HG02852 (cell line): ENCODE measurements around the gene CFAP100.

Experiments used
- ATAC-seq: cut with Tn5 transposase; IDR thresholded peaks from one replicate; pipeline ENCODE4 v1.9.1; 2021; ENCODE audit warnings: mild to moderate bottlenecking, moderate library complexity; ENCODE audit not compliant: unreplicated experiment

Gene CFAP100

GRCh38 chr3:126399351-126399735 lies 4.6 kb downstream of the CFAP100 start:
- ATAC-seq = no peak

- no peak for ATAC-seq
Observed at GRCh38 chr3:126399756-126400155, 5.0 kb downstream of the CFAP100 start.

GRCh38 chr3:126401611-126402160 lies 7.0 kb downstream of the CFAP100 start:
- no peak for ATAC-seq

GRCh38 chr3:126402178-126402577 lies 7.5 kb downstream of the CFAP100 start:
- no peak for ATAC-seq

GRCh38 chr3:126402666-126403302 lies 8.1 kb downstream of the CFAP100 start:
- no peak for ATAC-seq

GRCh38 chr3:126406389-126407296 lies 11.9 kb downstream of the CFAP100 start:
- ATAC-seq = no peak

DNA sequence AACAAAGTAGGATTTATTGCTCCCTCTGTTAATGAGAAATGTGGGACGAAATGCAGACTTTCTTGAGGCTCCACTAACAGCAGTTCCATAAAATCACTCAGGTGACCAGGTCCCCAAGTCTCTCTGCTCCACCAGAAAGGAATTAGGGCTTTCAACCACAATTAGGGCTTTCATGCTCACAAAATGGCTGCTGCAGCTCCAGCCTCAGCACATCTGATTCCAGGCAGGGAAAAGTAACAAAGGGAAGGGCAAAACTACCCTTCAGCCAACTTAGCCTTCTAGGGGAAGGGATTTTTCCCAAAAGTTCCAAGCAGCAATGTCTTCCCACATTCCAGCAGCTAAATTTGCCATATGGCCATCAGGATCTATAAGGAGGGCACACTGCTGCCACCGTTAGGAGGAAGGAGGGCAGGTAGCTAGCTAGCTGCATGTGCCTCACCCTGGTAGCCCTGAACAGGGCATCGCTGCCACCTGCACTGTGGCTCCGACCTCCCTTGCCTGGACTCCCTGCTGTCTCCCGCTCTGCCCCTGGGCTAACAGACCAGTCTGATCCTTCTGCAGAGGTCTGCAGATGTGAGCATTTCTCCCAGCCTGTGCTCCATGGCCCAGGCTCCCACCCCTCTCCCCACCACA lies 12.8 kb downstream of the CFAP100 start:
- ATAC-seq = no peak

GRCh38 chr3:126408099-126408498 lies 13.4 kb downstream of the CFAP100 start:
- no peak for ATAC-seq

DNA sequence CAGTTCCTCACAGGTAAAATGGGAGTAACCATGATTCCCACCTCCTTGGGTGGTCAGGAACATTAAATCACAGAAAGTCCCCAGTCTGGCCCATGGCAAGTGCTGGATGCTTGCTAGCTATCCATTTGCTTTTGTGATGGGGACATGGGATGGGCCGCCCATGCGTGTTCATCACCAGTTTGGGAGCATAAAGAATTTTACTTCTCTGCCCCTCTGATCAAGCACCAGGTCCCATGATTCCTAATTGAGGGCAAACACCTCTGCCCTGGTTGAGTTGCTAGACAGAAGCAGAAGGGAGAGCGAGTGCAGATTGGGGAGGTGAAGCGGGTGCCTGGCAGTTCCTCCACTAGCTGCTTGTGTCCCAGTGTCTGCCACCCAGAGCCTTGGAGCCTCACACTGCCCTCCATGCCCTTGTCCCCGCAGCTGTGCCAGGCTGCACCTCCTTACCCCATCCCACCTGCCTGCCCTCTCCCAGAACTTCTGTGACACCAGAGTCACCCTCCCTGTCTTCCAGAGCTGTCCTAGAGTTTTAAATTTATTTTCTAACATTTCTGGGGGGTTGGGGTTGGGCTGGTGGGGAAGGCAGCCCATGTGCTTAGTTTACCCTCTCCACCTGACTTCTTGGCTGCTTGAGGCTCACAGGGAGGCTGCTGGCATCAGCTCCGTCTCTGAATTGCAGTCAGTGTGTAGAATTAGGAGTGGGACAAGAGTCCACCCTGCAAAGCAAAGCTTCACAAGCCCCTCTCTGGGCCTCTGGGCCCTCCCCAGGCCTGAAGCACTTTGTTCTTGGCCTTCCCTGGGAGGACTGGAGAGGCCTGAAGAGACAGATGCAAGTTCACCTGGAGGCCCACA lies 18.4 kb downstream of the CFAP100 start:
- no peak for ATAC-seq

- no peak for ATAC-seq
Observed at GRCh38 chr3:126413693-126414080, 19.0 kb downstream of the CFAP100 start.

DNA sequence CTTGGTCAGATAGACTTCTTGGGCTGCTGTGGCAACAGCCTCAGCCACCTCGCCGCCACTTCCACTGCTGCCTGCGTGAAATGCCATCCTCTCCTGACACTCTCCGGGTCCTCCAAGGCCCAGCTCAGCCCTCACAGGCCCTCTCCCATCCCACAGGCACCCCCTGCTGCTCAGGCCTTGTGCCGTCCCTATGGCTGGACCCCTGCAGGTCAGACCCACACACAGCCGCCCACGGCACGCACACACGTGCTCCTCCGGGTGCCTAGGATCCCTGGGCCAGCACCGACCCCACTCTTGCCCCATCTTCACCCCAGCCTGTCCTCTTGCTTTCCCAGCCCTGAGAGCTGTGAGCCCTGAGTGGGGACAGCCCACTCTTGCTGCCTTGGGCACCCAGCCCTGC lies 19.7 kb downstream of the CFAP100 start:
- ATAC-seq = no peak

GRCh38 chr3:126414961-126415660 lies 20.4 kb downstream of the CFAP100 start:
- no peak for ATAC-seq

DNA sequence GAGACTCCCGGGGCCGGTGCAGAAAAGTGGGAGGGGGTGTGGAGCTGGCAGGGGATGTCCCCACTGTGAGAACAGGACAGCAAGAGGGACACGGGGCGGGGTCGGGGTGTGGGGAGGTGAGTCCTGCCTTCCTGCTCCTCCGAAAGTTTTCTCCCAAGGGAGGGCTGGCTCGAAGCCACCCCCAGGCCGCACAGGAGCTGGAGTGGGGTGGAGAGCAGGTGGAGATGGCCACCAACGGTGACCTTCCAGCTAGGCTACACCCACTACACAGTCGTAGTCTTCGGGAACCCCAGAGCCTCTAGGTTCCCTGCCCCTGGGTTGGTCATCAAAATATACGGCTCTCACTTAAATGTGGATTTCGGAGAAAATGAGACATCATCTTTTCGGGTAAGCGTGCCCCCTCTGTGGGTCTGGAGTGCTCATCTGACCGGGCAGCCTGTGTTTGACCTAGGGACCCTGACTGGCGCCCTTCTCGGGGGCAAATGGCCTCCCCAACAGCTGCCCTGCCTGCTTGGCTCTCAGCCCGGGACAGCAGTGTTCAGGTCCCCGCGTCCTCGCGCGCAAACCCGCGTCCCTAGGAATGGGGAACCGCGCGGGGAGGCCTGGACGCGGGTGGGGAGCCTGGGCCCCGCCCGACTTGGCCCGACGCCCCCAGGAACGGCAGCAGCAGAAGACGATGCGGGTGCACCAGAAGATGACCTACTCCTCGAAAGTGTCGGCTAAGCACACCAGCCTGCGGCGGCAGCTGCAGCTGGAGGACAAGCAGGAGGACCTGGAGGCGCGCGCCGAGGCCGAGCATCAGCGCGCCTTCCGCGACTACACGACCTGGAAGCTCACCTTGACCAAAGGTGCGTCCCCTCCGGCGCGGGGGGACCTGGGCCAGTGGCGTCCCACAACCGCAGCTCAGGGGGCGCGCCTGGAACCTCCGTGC lies 21.2 kb downstream of the CFAP100 start:
- no peak for ATAC-seq

DNA sequence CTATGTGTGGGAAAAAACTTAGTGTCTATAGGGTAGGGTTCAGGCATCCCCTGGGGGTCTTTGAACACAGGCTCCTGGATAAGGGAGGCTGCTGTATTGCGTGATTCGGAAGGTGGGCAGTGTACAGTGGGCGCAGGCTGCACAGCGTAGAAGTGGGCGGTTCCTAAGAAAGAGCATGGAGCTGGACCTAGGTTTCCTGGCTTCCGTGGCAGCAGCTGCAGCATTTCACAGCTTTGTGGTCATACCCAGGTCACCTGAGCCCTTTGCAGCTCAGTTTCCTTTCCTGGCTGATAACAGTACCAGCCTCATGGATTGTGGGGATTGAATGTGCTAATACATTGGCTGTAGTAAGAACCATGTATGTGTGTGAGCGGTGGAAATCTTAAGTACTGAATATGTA lies 22.2 kb downstream of the CFAP100 start:
- ATAC-seq = no peak

DNA sequence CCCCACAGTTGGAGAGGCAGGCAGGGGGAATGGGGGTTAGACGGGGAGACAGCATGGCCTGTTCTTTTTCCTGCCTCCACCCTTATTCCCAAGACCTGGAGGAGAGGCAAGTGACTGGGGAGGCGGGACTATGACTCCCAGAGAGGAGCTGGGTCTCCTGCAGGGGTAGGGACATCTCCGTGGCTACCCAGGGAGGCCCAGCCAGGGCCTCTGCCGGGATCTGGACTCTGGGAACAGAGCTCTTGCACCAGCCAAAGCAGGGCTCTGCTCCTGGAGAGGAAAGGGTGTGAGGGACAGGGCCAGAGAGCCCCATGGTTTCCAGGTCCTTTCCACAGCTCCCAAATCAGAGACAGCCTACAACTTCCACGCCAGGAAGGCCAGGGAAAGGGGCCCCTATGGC lies 22.8 kb downstream of the CFAP100 start:
- no peak for ATAC-seq

DNA sequence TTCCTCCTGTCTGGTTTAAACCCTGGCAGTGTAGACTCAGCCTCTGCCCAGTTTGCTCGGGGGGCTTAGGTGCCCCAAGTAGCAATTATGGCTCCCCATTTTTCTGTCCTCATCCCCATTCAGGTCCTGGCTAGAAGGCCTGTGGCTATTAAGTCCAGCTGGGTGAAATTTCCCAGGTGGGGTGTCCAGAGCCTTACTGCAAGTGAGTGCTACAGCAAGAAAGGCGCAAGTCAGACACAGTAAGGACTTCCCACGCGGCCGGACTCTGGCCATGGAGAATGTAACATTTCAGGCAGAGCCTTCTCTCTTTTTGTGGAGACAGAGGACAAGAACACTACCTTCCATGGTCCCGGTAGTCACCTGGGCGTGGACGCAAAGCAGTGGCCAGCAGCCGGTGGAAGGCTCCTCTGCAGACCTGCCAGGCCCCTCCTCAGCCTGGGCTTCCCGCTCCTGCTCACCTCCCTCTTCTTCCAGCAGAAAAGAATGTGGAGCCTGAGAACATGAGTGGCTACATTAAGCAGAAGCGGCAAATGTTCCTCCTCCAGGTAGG lies 23.3 kb downstream of the CFAP100 start:
- ATAC-seq = no peak

DNA sequence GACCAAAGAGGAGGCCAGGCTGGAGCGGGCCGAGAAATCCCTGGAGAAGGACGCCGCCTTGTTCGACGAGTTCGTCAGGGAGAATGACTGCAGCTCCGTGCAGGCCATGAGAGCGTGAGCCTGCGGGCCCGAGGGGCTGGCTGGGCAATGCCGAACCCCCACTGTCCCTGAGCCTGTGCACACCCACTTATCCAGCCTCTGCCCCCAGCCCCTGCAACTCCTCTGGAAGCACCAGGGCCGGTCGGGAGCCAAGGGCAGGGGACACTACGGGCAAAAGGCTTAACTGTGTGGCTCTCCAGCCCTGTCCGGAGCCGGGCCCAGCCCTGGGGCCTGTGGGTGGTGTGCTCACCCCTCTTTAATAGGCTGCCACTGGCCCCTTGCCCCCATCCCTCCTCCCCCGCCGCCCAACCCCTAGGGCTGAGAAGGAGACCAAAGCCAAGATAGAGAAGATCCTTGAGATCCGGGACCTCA lies 24.0 kb downstream of the CFAP100 start:
- no peak for ATAC-seq

DNA sequence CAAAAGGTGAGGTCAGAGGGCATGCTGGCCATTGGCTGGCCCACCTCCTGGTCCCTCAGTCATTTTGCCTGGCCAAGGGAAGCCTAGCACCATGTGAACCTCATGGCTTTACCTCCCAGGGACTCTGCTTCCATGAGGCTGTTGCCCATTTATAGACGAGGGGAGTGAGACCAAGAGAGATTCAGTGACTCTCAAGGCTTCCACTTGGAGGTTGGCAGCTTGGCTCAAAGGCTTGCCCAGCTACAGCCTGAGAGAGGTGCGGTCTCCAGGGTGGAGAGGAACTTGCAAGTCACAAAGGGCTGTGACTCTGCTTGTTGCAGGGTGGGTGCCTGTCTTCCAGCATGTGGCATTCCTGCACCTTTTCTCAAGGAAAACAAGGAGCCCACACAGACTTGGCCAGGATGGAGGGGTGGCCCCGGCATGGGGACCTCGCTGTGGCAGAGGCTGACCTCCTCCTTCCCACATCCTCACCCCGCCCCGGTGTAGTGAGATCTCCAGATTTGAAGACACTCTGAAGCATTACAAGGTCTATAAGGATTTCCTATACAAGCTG lies 24.5 kb downstream of the CFAP100 start:
- ATAC-seq = no peak
